Measurements from ENCODE around the gene UBAC1. TPM values are rescaled to one million over a fixed set of nuclear protein-coding genes. Genes with fewer than 3 reads are reported as not detected.

Gene UBAC1
- total RNA-seq, 1 donor from 2014 or later: 33.8 TPM

- peaks cover 18% of the 10 kb centered on the region for H3K36me3 Mint-ChIP-seq
- H3K4me1 Mint-ChIP-seq: no peaks in the 10 kb centered on the region
- H3K27me3 Mint-ChIP-seq (ENCODE audit: low read depth): no peaks in the 10 kb centered on the region
- TF ChIP-seq CTCF (IDR thresholded peaks at IDR 0.05; ENCODE audit: unreplicated experiment): no peak
- no peak overlapping the region for H3K4me3 Mint-ChIP-seq
- H3K9me3 Mint-ChIP-seq: no peaks in the 10 kb centered on the region
- DNase-seq (ENCODE audit: low spot score in 2 of 2, unreplicated experiment in 2 of 2): no peak
- no peak overlapping the region for H3K27ac Mint-ChIP-seq
These were observed 33.0 kb downstream of the UBAC1 start for GRCh38 chr9:135928074-135928730.

GRCh38 chr9:135927195-135928013 is 33.8 kb downstream of the UBAC1 start:
- Mint-ChIP-seq H3K27me3 (ENCODE audit: low read depth) (no peaks in the 10 kb centered on the region), H3K27ac (no peak overlapping the region), H3K4me3 (no peak overlapping the region), H3K4me1 (no peaks in the 10 kb centered on the region), H3K36me3 (peaks cover 12% of the 10 kb centered on the region), H3K9me3 (no peaks in the 10 kb centered on the region)
- no peak for TF ChIP-seq CTCF (IDR thresholded peaks at IDR 0.05; ENCODE audit: unreplicated experiment)
- DNase-seq (ENCODE audit: low spot score in 2 of 2, unreplicated experiment in 2 of 2): no peak

- H3K9me3 Mint-ChIP-seq: no peaks in the 10 kb centered on the region
- no peak for TF ChIP-seq CTCF (IDR thresholded peaks at IDR 0.05; ENCODE audit: unreplicated experiment)
- no peak for DNase-seq (ENCODE audit: low spot score in 2 of 2, unreplicated experiment in 2 of 2)
- H3K27ac Mint-ChIP-seq: no peak overlapping the region
- no peak overlapping the region for H3K4me3 Mint-ChIP-seq
- H3K27me3 Mint-ChIP-seq (ENCODE audit: low read depth): no peaks in the 10 kb centered on the region
- no peaks in the 10 kb centered on the region for H3K4me1 Mint-ChIP-seq
- H3K36me3 Mint-ChIP-seq: peaks cover 7% of the 10 kb centered on the region
These were observed 34.6 kb downstream of the UBAC1 start for GRCh38 chr9:135926402-135927194.

GRCh38 chr9:135925496-135926133 is 35.6 kb downstream of the UBAC1 start:
- H3K9me3 Mint-ChIP-seq: no peaks in the 10 kb centered on the region
- no peak for DNase-seq (ENCODE audit: low spot score in 2 of 2, unreplicated experiment in 2 of 2)
- no peak overlapping the region for H3K4me3 Mint-ChIP-seq
- H3K4me1 Mint-ChIP-seq: no peaks in the 10 kb centered on the region
- no peaks in the 10 kb centered on the region for H3K27me3 Mint-ChIP-seq (ENCODE audit: low read depth)
- no peak for TF ChIP-seq CTCF (IDR thresholded peaks at IDR 0.05; ENCODE audit: unreplicated experiment)
- H3K36me3 Mint-ChIP-seq: peaks cover 4% of the 10 kb centered on the region
- H3K27ac Mint-ChIP-seq: no peak overlapping the region

GRCh38 chr9:135924628-135925338 is 36.4 kb downstream of the UBAC1 start:
- Mint-ChIP-seq H3K4me1 (no peaks in the 10 kb centered on the region), H3K4me3 (no peak overlapping the region), H3K27ac (no peak overlapping the region), H3K27me3 (ENCODE audit: low read depth) (no peaks in the 10 kb centered on the region), H3K36me3 (peaks cover 4% of the 10 kb centered on the region), H3K9me3 (no peaks in the 10 kb centered on the region)
- no peak for DNase-seq (ENCODE audit: low spot score in 2 of 2, unreplicated experiment in 2 of 2)
- TF ChIP-seq CTCF (IDR thresholded peaks at IDR 0.05; ENCODE audit: unreplicated experiment): no peak

All from mesothelial cell of epicardium (in vitro differentiated cells).